Thyroid gland (tissue), 4 donors: ENCODE measurements around the gene PIGX. TPM values are rescaled to one million over a fixed set of nuclear protein-coding genes. Genes with fewer than 3 reads are reported as not detected.

Source experiments
- DNase-seq, 2 donors: peaks; one replicate each; pipeline ENCODE4 v3.0.0-alpha.2; 2019
- H3K27ac ChIP-seq, 3 donors: fragments of 200-600 bp; sonication (generic); 1 replicate in 2 of 3; 2 replicates in 1 of 3; pipeline ENCODE4 v1.5.1; 2016 to 2019; ENCODE audit warnings: mild to moderate bottlenecking in 1 of 3, moderate library complexity in 1 of 3
- H3K27me3 ChIP-seq: fragments of 200-600 bp; sonication (generic); one replicate; pipeline ENCODE4 v1.5.1; 2019
- H3K36me3 ChIP-seq, 2 donors: fragments of 200-600 bp; sonication (generic); one replicate each; pipeline ENCODE4 v1.5.1; 2016 to 2019
- H3K4me1 ChIP-seq, 2 donors: fragments of 200-600 bp; sonication (generic); one replicate each; pipeline ENCODE4 v1.5.1; 2017 to 2019
- H3K4me3 ChIP-seq, 3 donors: fragments of 200-600 bp; sonication (generic); replicated peaks in 1 of 3; 1 replicate in 2 of 3; 2 replicates in 1 of 3; pipeline ENCODE4 v1.5.1; 2016; ENCODE audit warnings: mild to moderate bottlenecking in 1 of 3
- H3K9me3 ChIP-seq: fragments of 200-600 bp; sonication (generic); one replicate; pipeline ENCODE4 v1.5.1; 2017
- CTCF ChIP-seq, 6 experiments: fragments of 200-600 bp in 3 of 6; fragments of 450-650 bp in 3 of 6; sonication (generic) in 3 of 6; IDR thresholded peaks; one replicate each; pipeline ENCODE4 v1.5.1; 2016 to 2019; ENCODE audit warnings: antibody characterized with exemption in 6 of 6, mild to moderate bottlenecking in 2 of 6, inconsistent platforms in 1 of 6, moderate library complexity in 1 of 6
- POLR2A ChIP-seq, 2 donors: fragments of 450-650 bp; IDR thresholded peaks; one replicate each; pipeline ENCODE4 v1.6.1; 2017; ENCODE audit warnings: antibody characterized with exemption in 2 of 2, mild to moderate bottlenecking in 2 of 2, moderate library complexity in 1 of 2
- WGBS, 2 donors: methylation state at CpG; one replicate each; pipeline ENCODE4 v1.1.5; 2017; 5-methylcytosine and 5-hydroxymethylcytosine counted together
- intact Hi-C: fragments of 100-400 bp; cut with DNase I; formaldehyde crosslinking; loops from one replicate; pipeline ENCODE4 v1.15.1; 2023
- total RNA-seq, 4 donors: library from RNA; depleted of rRNA; stranded (reverse); fragments of >200 nt; gene quantifications; one replicate each; pipeline ENCODE4 v1.2.3, GENCODE V29; 2016

PIGX gene
- total RNA-seq, 4 donors from 2014 or later = 23.1 to 40.6 (median 31.3) TPM

- no peaks in the 10 kb centered on the region for H3K36me3 ChIP-seq
- TF ChIP-seq CTCF (IDR thresholded peaks at IDR 0.05) (no peak), POLR2A (IDR thresholded peaks at IDR 0.05) (no peak)
- no peaks in the 10 kb centered on the region for H3K27me3 ChIP-seq
- DNase-seq = no peak
- no peak overlapping the region for H3K27ac ChIP-seq
- intact Hi-C loops = no loop called here
- H3K4me1 ChIP-seq = no peaks in the 10 kb centered on the region
- no peaks in the 10 kb centered on the region for H3K9me3 ChIP-seq
- no peak overlapping the region for H3K4me3 ChIP-seq
Measured at GRCh38 chr3:196765454-196765853, 53.3 kb downstream of the PIGX start.

GRCh38 chr3:196771067-196771466, 58.9 kb downstream of the PIGX start:
- WGBS, 2 donors = 94 to 96% methylated on average over 1 of the region's 1 CpG
- Histone ChIP-seq H3K4me1 (peaks cover 17 to 27% of the 10 kb centered on the region in 2 donors), H3K27ac (no peak overlapping the region), H3K27me3 (no peaks in the 10 kb centered on the region), H3K36me3 (no peaks in the 10 kb centered on the region), H3K4me3 (no peak overlapping the region), H3K9me3 (no peaks in the 10 kb centered on the region)
- no peak for TF ChIP-seq CTCF (IDR thresholded peaks at IDR 0.05)
- TF ChIP-seq POLR2A (IDR thresholded peaks at IDR 0.05) = no peak
- intact Hi-C loops = no loop called here
- DNase-seq = no peak

GRCh38 chr3:196772102-196772501, 59.9 kb downstream of the PIGX start:
- no peak overlapping the region for H3K4me3 ChIP-seq
- no peak overlapping the region for H3K27ac ChIP-seq
- no peaks in the 10 kb centered on the region for H3K9me3 ChIP-seq
- H3K36me3 ChIP-seq = no peaks in the 10 kb centered on the region
- H3K4me1 ChIP-seq = peaks cover 17 to 27% of the 10 kb centered on the region in 2 donors
- intact Hi-C loops = no loop called here
- no peaks in the 10 kb centered on the region for H3K27me3 ChIP-seq
- TF ChIP-seq POLR2A (IDR thresholded peaks at IDR 0.05) = no peak
- TF ChIP-seq CTCF (IDR thresholded peaks at IDR 0.05) = no peak
- DNase-seq = no peak
- WGBS, 2 donors = 92 to 94% methylated on average over 4 of the region's 4 CpGs

- Histone ChIP-seq H3K4me1 (peaks cover 17 to 27% of the 10 kb centered on the region in 2 donors), H3K9me3 (no peaks in the 10 kb centered on the region), H3K27me3 (no peaks in the 10 kb centered on the region), H3K36me3 (no peaks in the 10 kb centered on the region), H3K27ac (no peak overlapping the region), H3K4me3 (no peak overlapping the region)
- DNase-seq = no peak
- 27 to 56% methylated on average over 6 of the region's 6 CpGs for WGBS, 2 donors
- intact Hi-C loops = no loop called here
- TF ChIP-seq CTCF (IDR thresholded peaks at IDR 0.05) (no peak), POLR2A (IDR thresholded peaks at IDR 0.05) (no peak)
Measured at GRCh38 chr3:196772897-196773296, 60.7 kb downstream of the PIGX start.

GRCh38 chr3:196774191-196774820, 62.1 kb downstream of the PIGX start:
- H3K4me1 ChIP-seq = peaks cover 17 to 27% of the 10 kb centered on the region in 2 donors
- DNase-seq = no peak
- no peak overlapping the region for H3K4me3 ChIP-seq
- intact Hi-C loops = no loop called here
- H3K9me3 ChIP-seq = no peaks in the 10 kb centered on the region
- H3K27ac ChIP-seq = no peak overlapping the region
- 72 to 78% methylated on average over 5 of the region's 5 CpGs for WGBS, 2 donors
- no peaks in the 10 kb centered on the region for H3K27me3 ChIP-seq
- TF ChIP-seq CTCF (IDR thresholded peaks at IDR 0.05) (no peak), POLR2A (IDR thresholded peaks at IDR 0.05) (no peak)
- no peaks in the 10 kb centered on the region for H3K36me3 ChIP-seq
